Mucosa of descending colon (tissue), 3 donors: ENCODE results near the gene VPS26A. TPM values are rescaled to one million over a fixed set of nuclear protein-coding genes. Genes with fewer than 3 reads are reported as not detected.

Source experiments
- ATAC-seq: fragments of 200-7000 bp; cut with Tn5 transposase; one replicate; pipeline ENCODE4 v1.9.1; 2020; ENCODE audit warnings: mild to moderate bottlenecking, moderate library complexity
- DNase-seq, 3 donors: peaks; one replicate each; pipeline ENCODE4 v3.0.0-alpha.2; 2020
- H3K36me3 ChIP-seq: fragments of 200-600 bp; one replicate; pipeline ENCODE4 v1.8.0; 2021; ENCODE audit warnings: low read depth, mild to moderate bottlenecking
- H3K4me1 ChIP-seq: fragments of 200-600 bp; one replicate; pipeline ENCODE4 v1.8.0; 2021; ENCODE audit warnings: low read depth, mild to moderate bottlenecking
- H3K4me3 ChIP-seq: fragments of 200-600 bp; one replicate; pipeline ENCODE4 v1.8.0; 2021; ENCODE audit warnings: mild to moderate bottlenecking
- H3K9me3 ChIP-seq: fragments of 200-600 bp; one replicate; pipeline ENCODE4 v1.8.0; 2021; ENCODE audit warnings: mild to moderate bottlenecking
- intact Hi-C, 2 donors: fragments of 100-400 bp; cut with DNase I in 1 of 2; cut with micrococcal nuclease in 1 of 2; formaldehyde crosslinking; loops; one replicate each; pipeline versions ENCODE4 v1.11.0 to v1.11.1; 2022; cut with DNase I, micrococcal nuclease
- total RNA-seq, 3 donors: library from RNA; stranded (reverse); fragmentation: NEBNext Ultra II Directional in 2 of 3; extraction: Animal tissue kit (Norgen Biotek cat#: 25700) in 2 of 3; gene quantifications; one replicate each; pipeline versions ENCODE4 v1.2.1 to v1.2.4, GENCODE V29; 2021 to 2023
- TF ChIP-seq, protein P1 (sequence below): fragments of 200-600 bp; IDR thresholded peaks from one replicate; pipeline ENCODE4 v1.8.0; 2022; ENCODE audit warnings: antibody characterized with exemption, mild to moderate bottlenecking
- donor health status: DM: no; HTN: no; CAD: no; lungs with moderate emphysema.
- donor health status: DM: no; HTN: no; CAD: no.
- donor health status: DM: no; HTN: yes; CAD: no.

Gene VPS26A
- total RNA-seq, 3 donors from 2014 or later: 51.7 to 64.0 (median 61.7) TPM

DNA sequence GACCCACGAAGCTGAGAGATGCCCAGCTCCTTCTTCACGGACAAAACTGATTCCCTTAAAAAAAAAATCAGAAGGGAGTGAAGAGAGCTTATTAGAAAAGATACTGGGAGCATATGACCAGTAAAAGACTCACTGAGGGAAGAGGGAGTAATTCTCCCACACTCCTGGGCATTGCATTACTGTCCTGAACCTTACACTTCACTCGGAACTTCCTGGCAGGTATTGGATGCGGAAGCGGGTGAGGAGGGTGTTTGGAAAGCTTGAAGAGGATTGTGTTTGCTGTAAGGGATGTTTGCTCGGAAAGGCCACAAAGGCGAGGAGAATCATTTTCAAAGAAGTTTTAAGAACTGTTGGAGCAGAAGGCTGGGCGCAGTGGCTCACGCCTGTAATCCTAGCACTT, 96.5 kb downstream of the VPS26A start:
- TF ChIP-seq, protein P1, sequence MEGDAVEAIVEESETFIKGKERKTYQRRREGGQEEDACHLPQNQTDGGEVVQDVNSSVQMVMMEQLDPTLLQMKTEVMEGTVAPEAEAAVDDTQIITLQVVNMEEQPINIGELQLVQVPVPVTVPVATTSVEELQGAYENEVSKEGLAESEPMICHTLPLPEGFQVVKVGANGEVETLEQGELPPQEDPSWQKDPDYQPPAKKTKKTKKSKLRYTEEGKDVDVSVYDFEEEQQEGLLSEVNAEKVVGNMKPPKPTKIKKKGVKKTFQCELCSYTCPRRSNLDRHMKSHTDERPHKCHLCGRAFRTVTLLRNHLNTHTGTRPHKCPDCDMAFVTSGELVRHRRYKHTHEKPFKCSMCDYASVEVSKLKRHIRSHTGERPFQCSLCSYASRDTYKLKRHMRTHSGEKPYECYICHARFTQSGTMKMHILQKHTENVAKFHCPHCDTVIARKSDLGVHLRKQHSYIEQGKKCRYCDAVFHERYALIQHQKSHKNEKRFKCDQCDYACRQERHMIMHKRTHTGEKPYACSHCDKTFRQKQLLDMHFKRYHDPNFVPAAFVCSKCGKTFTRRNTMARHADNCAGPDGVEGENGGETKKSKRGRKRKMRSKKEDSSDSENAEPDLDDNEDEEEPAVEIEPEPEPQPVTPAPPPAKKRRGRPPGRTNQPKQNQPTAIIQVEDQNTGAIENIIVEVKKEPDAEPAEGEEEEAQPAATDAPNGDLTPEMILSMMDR: no peak
- Histone ChIP-seq H3K36me3 (no peaks in the 10 kb centered on the region), H3K4me3 (no peak overlapping the region), H3K4me1 (peaks cover 18% of the 10 kb centered on the region), H3K9me3 (no peaks in the 10 kb centered on the region)
- intact Hi-C loops: no loop called here
- DNase-seq: no peak
- ATAC-seq: no peak

Other genes with a start within 250 kb of the VPS26A start
- gene DDX50, start 222.9 kb upstream of the VPS26A start, total RNA-seq: 10 to 100 TPM; 15.2 to 40.6 (median 24.6) TPM
- gene DDX21, start 168.0 kb upstream of the VPS26A start, total RNA-seq: 10 to 100 TPM; 24.5 to 35.6 (median 31.8) TPM
- gene KIFBP, start 135.4 kb upstream of the VPS26A start, total RNA-seq: 10 to 100 TPM; 15.7 to 24.0 (median 19.5) TPM
- 10 to 100 TPM; 15.6 to 54.6 (median 43.9) TPM for gene SRGN, start 36.1 kb upstream of the VPS26A start, total RNA-seq
- gene SUPV3L1, start 56.1 kb downstream of the VPS26A start, total RNA-seq: 10 to 100 TPM; 23.7 to 33.5 (median 27.5) TPM
- gene HKDC1, start 96.2 kb downstream of the VPS26A start, total RNA-seq: 10 to 100 TPM; 20.2 to 31.2 (median 23.9) TPM
- 100 to 1,000 TPM in 1 of 3 donors, 10 to 100 TPM in 2; 63.9 to 102 (median 81.3) TPM for gene HK1, start 154.3 kb downstream of the VPS26A start, total RNA-seq